ENCODE measurements around the gene ECI2.
"Not testable (repeated sequence)": the region's sequence is repeated elsewhere in the genome, so short reads cannot be mapped to it uniquely, and the experiment has no call there.

The ECI2 gene

GRCh38 chr6:4091941-4092340, 43.4 kb downstream of the ECI2 start:
- no peak for TF ChIP-seq CTCF (IDR thresholded peaks at IDR 0.05; ENCODE audit: low read depth, low read length, missing control alignments)
- no peak overlapping the region for H3K4me3 ChIP-seq (ENCODE audit: low read depth, low read length)
- no peaks in the 10 kb centered on the region for H3K36me3 ChIP-seq (replicated peaks)
- DNase-seq: no peak
- no peaks in the 10 kb centered on the region for H3K27me3 ChIP-seq (replicated peaks)
- H3K27ac ChIP-seq: no peak overlapping the region
- in situ Hi-C loops (cut with HindIII; ENCODE audit: low pct_ligation_motif_present, low sequenced_read_pairs): no loop called here

- H3K27ac ChIP-seq; DNase-seq; in situ Hi-C loops (cut with HindIII; ENCODE audit: low pct_ligation_motif_present, low sequenced_read_pairs); H3K27me3 ChIP-seq (replicated peaks); H3K36me3 ChIP-seq (replicated peaks); H3K4me3 ChIP-seq (ENCODE audit: low read depth, low read length): not testable (repeated sequence)
Measured at GRCh38 chr6:4090043-4090442, 45.3 kb downstream of the ECI2 start.

GRCh38 chr6:4088704-4089103, 46.7 kb downstream of the ECI2 start:
- H3K4me3 ChIP-seq (ENCODE audit: low read depth, low read length): no peak overlapping the region
- TF ChIP-seq CTCF (IDR thresholded peaks at IDR 0.05; ENCODE audit: low read depth, low read length, missing control alignments): no peak
- in situ Hi-C loops (cut with HindIII; ENCODE audit: low pct_ligation_motif_present, low sequenced_read_pairs): no loop called here
- no peak overlapping the region for H3K27ac ChIP-seq
- no peaks in the 10 kb centered on the region for H3K36me3 ChIP-seq (replicated peaks)
- DNase-seq: no peak
- no peaks in the 10 kb centered on the region for H3K27me3 ChIP-seq (replicated peaks)

GRCh38 chr6:4085332-4085700, 50.1 kb downstream of the ECI2 start:
- no peak for DNase-seq
- Histone ChIP-seq H3K4me3 (ENCODE audit: low read depth, low read length) (no peak overlapping the region), H3K27me3 (replicated peaks) (no peaks in the 10 kb centered on the region), H3K36me3 (replicated peaks) (no peaks in the 10 kb centered on the region), H3K27ac (no peak overlapping the region)
- no peak for TF ChIP-seq CTCF (IDR thresholded peaks at IDR 0.05; ENCODE audit: low read depth, low read length, missing control alignments)
- in situ Hi-C loops (cut with HindIII; ENCODE audit: low pct_ligation_motif_present, low sequenced_read_pairs): no loop called here

GRCh38 chr6:4084444-4085331, 50.7 kb downstream of the ECI2 start:
- Histone ChIP-seq H3K27ac (no peak overlapping the region), H3K4me3 (ENCODE audit: low read depth, low read length) (no peak overlapping the region), H3K27me3 (replicated peaks) (no peaks in the 10 kb centered on the region), H3K36me3 (replicated peaks) (no peaks in the 10 kb centered on the region)
- in situ Hi-C loops (cut with HindIII; ENCODE audit: low pct_ligation_motif_present, low sequenced_read_pairs): no loop called here
- no peak for TF ChIP-seq CTCF (IDR thresholded peaks at IDR 0.05; ENCODE audit: low read depth, low read length, missing control alignments)
- no peak for DNase-seq

- no peak for DNase-seq
- in situ Hi-C loops (cut with HindIII; ENCODE audit: low pct_ligation_motif_present, low sequenced_read_pairs): no loop called here
- H3K36me3 ChIP-seq (replicated peaks): no peaks in the 10 kb centered on the region
- H3K27me3 ChIP-seq (replicated peaks): no peaks in the 10 kb centered on the region
- no peak within 1 kb of the TSS for H3K27ac ChIP-seq
- no peak for TF ChIP-seq CTCF (IDR thresholded peaks at IDR 0.05; ENCODE audit: low read depth, low read length, missing control alignments)
- H3K4me3 ChIP-seq (ENCODE audit: low read depth, low read length): no peak within 1 kb of the TSS
Measured at GRCh38 chr6:4078691-4079471, 56.5 kb downstream of the ECI2 start, which contains the start of gene FAM217A. FAM217A (minus strand) TSS chr6:4079137; CDS start chr6:4077414, 1,723 bp downstream.

Measured in brain microvascular endothelial cell (primary cell).